Activated CD4-positive, alpha-beta T cell treated with anti-CD3 and anti-CD28 coated beads, Interleukin-2, amount 50 U/mL, for 48 hours (primary cell): ENCODE measurements around the gene CENPP.

Experiments
- DNase-seq, 2 experiments: peaks; one replicate each; pipeline ENCODE4 v3.0.0-alpha.2; 2020

CENPP gene

GRCh38 chr9:92325269-92325990, at the start of gene CENPP, which contains the start of gene NOL8:
CENPP (plus strand) TSS chr9:92325953.
NOL8 (minus strand) TSS chr9:92325350; CDS start chr9:92324161, 1,189 bp downstream.
- DNase-seq: peak; percentile 80 to 84

- DNase-seq: no peak
Observed at GRCh38 chr9:92276331-92277032, 49.3 kb upstream of the CENPP start.

GRCh38 chr9:92278110-92278509, 47.6 kb upstream of the CENPP start:
- DNase-seq: no peak

- DNase-seq: no peak
Observed at GRCh38 chr9:92279302-92279701, 46.5 kb upstream of the CENPP start.

GRCh38 chr9:92289708-92290390, 35.9 kb upstream of the CENPP start:
- DNase-seq: no peak

GRCh38 chr9:92290785-92291429, 34.8 kb upstream of the CENPP start:
- no peak for DNase-seq

GRCh38 chr9:92291577-92291976, 34.2 kb upstream of the CENPP start:
- no peak for DNase-seq

GRCh38 chr9:92292338-92293074, 33.2 kb upstream of the CENPP start:
- no peak for DNase-seq

GRCh38 chr9:92293075-92293354, 32.7 kb upstream of the CENPP start:
- no peak for DNase-seq

- peak; percentile 100 for DNase-seq
Observed at GRCh38 chr9:92293452-92294296, 32.1 kb upstream of the CENPP start, which contains the start of gene IARS1. IARS1 (minus strand) TSS chr9:92293697; CDS start chr9:92289419, 4,278 bp downstream.

GRCh38 chr9:92294297-92294676, 31.5 kb upstream of the CENPP start:
- DNase-seq: peak; percentile 19 to 22

- no peak for DNase-seq
Observed at GRCh38 chr9:92295240-92295790, 30.4 kb upstream of the CENPP start.

GRCh38 chr9:92295827-92296258, 29.9 kb upstream of the CENPP start:
- DNase-seq: no peak

GRCh38 chr9:92297611-92298010, 28.1 kb upstream of the CENPP start:
- no peak for DNase-seq

GRCh38 chr9:92298036-92298435, 27.7 kb upstream of the CENPP start:
- no peak for DNase-seq

- no peak for DNase-seq
Observed at GRCh38 chr9:92299116-92299515, 26.6 kb upstream of the CENPP start.

GRCh38 chr9:92300936-92301335, 24.8 kb upstream of the CENPP start:
- no peak for DNase-seq

GRCh38 chr9:92308893-92309292, 16.9 kb upstream of the CENPP start:
- no peak for DNase-seq

- DNase-seq: no peak
Observed at GRCh38 chr9:92310562-92310961, 15.2 kb upstream of the CENPP start.

GRCh38 chr9:92312887-92313623, 12.7 kb upstream of the CENPP start:
- DNase-seq: no peak

- no peak for DNase-seq
Observed at GRCh38 chr9:92313624-92314012, 12.1 kb upstream of the CENPP start.
